ENCODE data around the gene TCFL5.

TCFL5 gene

DNA sequence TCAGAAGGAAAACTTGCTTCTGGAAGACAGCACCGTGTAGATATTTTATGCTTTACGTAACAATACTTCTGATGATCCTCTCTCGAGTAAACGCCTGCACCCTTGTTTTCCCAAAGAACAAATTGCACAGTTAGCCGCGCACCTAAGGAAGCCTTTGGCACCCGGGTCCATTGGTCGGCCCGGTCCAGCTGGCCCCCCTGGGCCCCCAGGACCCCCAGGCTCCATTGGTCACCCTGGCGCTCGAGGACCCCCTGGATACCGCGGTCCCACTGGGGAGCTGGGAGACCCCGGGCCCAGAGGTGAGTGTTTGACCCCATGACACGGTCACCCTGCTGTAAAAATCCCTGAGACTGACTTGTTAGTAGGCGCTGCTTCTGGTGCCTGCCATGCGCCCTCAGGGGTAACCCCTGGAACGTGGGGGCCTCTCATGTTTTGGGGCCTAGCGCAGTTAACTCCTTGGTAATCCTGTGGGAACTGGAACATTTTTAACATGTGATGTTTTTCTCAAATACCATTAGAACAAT lies 24.6 kb downstream of the TCFL5 start:
- TF ChIP-seq, protein P1, sequence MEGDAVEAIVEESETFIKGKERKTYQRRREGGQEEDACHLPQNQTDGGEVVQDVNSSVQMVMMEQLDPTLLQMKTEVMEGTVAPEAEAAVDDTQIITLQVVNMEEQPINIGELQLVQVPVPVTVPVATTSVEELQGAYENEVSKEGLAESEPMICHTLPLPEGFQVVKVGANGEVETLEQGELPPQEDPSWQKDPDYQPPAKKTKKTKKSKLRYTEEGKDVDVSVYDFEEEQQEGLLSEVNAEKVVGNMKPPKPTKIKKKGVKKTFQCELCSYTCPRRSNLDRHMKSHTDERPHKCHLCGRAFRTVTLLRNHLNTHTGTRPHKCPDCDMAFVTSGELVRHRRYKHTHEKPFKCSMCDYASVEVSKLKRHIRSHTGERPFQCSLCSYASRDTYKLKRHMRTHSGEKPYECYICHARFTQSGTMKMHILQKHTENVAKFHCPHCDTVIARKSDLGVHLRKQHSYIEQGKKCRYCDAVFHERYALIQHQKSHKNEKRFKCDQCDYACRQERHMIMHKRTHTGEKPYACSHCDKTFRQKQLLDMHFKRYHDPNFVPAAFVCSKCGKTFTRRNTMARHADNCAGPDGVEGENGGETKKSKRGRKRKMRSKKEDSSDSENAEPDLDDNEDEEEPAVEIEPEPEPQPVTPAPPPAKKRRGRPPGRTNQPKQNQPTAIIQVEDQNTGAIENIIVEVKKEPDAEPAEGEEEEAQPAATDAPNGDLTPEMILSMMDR (conservative IDR thresholded peaks at IDR 0.05; ENCODE audit: low read length): no peak
- no peak for TF ChIP-seq EZH2phosphoT487 (IDR thresholded peaks at IDR 0.05; ENCODE audit: borderline replicate concordance)
- Histone ChIP-seq H3K9me3 (ENCODE audit: insufficient read depth, low read depth, low read length) (no peaks in the 10 kb centered on the region), H3K36me3 (ENCODE audit: insufficient read depth, low read length) (no peaks in the 10 kb centered on the region), H4K20me1 (ENCODE audit: insufficient read depth, low read length, poor library complexity, severe bottlenecking) (no peaks in the 10 kb centered on the region), H3K4me3 (ENCODE audit: low read length, poor library complexity, severe bottlenecking) (no peak overlapping the region), H3K27me3 (ENCODE audit: insufficient read depth, low read length, poor library complexity, severe bottlenecking) (no peaks in the 10 kb centered on the region), H3K4me1 (ENCODE audit: insufficient read depth, low read length, poor library complexity, severe bottlenecking) (no peaks in the 10 kb centered on the region), H3K79me2 (ENCODE audit: insufficient read depth, low read length) (no peaks in the 10 kb centered on the region), H3K9me2 (replicated peaks; ENCODE audit: low read depth, low read length) (no peaks in the 10 kb centered on the region), H3K4me2 (ENCODE audit: low read depth, low read length, poor library complexity, severe bottlenecking) (no peak overlapping the region), H3F3A (ENCODE audit: low read depth) (no peaks in the 10 kb centered on the region), H2AFZ (ENCODE audit: low read length) (no peak overlapping the region), H3K9ac (ENCODE audit: low read depth, low read length, poor library complexity, severe bottlenecking) (no peak overlapping the region)

DNA sequence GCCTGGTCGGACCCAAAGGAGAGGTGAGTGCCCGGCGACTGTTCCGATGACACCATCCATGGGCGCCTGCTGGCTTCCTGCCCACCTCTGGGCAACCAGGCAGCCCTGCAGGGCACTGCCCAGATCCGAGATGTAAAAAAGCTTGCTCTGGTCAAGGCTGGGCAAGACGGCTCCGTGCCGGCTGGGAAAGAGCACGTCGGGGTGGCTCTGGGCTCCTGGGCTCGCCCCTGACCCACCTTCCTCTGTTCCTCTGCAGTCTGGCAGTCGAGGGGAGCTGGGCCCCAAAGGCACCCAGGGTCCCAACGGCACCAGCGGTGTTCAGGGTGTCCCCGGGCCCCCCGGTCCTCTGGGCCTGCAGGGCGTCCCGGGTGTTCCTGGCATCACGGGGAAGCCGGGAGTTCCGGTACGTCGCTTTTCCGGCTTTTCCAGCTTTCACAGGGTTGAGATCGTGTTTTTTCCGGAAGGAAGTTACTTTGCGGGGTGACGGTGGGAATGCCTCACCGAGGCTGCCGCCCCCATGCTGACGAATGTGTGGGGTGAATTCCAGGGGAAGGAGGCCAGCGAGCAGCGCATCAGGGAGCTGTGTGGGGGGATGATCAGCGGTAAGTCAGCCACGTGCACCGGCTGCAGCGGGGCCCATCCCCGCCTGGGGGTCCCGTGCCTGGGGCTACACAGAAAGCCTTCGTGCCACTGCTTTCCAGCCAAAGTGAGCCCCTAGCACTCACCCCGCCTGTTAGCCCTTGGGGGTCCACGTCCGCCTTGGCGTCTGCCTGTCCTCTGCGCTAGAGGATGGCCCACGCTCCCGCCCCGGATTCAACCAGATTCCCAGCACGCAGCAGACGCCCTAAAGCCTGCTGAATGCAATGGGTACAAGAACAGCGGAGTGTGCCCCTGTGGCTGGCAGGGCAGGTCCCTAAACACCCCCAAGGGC lies 25.4 kb downstream of the TCFL5 start:
- Histone ChIP-seq H3K4me2 (ENCODE audit: low read depth, low read length, poor library complexity, severe bottlenecking) (no peak overlapping the region), H3K27me3 (ENCODE audit: insufficient read depth, low read length, poor library complexity, severe bottlenecking) (no peaks in the 10 kb centered on the region), H3F3A (ENCODE audit: low read depth) (no peaks in the 10 kb centered on the region), H3K36me3 (ENCODE audit: insufficient read depth, low read length) (no peaks in the 10 kb centered on the region), H2AFZ (ENCODE audit: low read length) (no peak overlapping the region), H3K9me2 (replicated peaks; ENCODE audit: low read depth, low read length) (no peaks in the 10 kb centered on the region), H3K4me1 (ENCODE audit: insufficient read depth, low read length, poor library complexity, severe bottlenecking) (no peaks in the 10 kb centered on the region), H3K4me3 (ENCODE audit: low read length, poor library complexity, severe bottlenecking) (no peak overlapping the region), H4K20me1 (ENCODE audit: insufficient read depth, low read length, poor library complexity, severe bottlenecking) (no peaks in the 10 kb centered on the region), H3K9me3 (ENCODE audit: insufficient read depth, low read depth, low read length) (no peaks in the 10 kb centered on the region), H3K79me2 (ENCODE audit: insufficient read depth, low read length) (no peaks in the 10 kb centered on the region), H3K9ac (ENCODE audit: low read depth, low read length, poor library complexity, severe bottlenecking) (no peak overlapping the region)
- TF ChIP-seq, protein P1 (conservative IDR thresholded peaks at IDR 0.05; ENCODE audit: low read length): no peak
- TF ChIP-seq EZH2phosphoT487 (IDR thresholded peaks at IDR 0.05; ENCODE audit: borderline replicate concordance): no peak

DNA sequence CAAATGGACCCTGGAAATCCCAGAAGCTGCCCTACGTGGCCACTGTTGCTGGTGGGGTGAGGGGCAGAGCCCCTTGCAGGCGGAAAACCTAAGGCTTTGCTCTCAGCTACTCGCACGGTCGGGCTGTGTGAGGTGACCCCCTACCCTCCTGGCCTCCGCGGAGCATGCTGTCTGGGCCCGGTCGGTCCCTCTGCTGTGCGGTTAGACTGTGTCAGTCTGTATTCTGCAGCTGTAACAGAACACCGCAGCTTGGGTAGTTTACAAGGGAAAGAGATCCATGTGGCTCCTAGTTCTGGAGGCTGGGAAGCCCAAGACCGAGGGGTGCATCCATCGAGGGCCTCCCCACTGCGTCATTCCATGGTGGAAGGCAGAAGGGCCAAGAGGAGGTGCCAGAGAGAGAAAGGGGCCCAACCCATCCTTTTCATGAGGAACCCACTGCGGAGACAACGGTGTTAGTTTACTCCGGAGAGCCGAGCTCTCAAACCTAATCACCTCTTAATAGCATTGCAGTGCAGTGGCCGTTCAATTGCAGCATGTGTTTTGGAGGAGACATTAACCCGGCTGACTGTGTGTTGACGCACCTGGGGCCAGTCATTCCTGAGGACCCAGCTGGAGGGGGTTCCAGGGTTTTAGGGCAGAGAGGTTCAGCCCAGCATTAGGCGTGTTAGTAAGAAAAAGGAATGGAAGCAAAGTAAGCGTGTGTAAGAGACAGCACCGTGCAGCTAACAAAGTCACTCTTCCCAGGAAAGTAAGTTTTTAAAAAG lies 26.5 kb downstream of the TCFL5 start:
- Histone ChIP-seq H3K4me1 (ENCODE audit: insufficient read depth, low read length, poor library complexity, severe bottlenecking) (no peaks in the 10 kb centered on the region), H3K27me3 (ENCODE audit: insufficient read depth, low read length, poor library complexity, severe bottlenecking) (no peaks in the 10 kb centered on the region), H3K36me3 (ENCODE audit: insufficient read depth, low read length) (no peaks in the 10 kb centered on the region), H3K79me2 (ENCODE audit: insufficient read depth, low read length) (no peaks in the 10 kb centered on the region), H3K4me2 (ENCODE audit: low read depth, low read length, poor library complexity, severe bottlenecking) (no peak overlapping the region), H4K20me1 (ENCODE audit: insufficient read depth, low read length, poor library complexity, severe bottlenecking) (no peaks in the 10 kb centered on the region), H3K9me2 (replicated peaks; ENCODE audit: low read depth, low read length) (no peaks in the 10 kb centered on the region), H3F3A (ENCODE audit: low read depth) (no peaks in the 10 kb centered on the region), H2AFZ (ENCODE audit: low read length) (no peak overlapping the region), H3K4me3 (ENCODE audit: low read length, poor library complexity, severe bottlenecking) (no peak overlapping the region), H3K9ac (ENCODE audit: low read depth, low read length, poor library complexity, severe bottlenecking) (no peak overlapping the region), H3K9me3 (ENCODE audit: insufficient read depth, low read depth, low read length) (no peaks in the 10 kb centered on the region)
- TF ChIP-seq EZH2phosphoT487 (IDR thresholded peaks at IDR 0.05; ENCODE audit: borderline replicate concordance): no peak
- TF ChIP-seq, protein P1 (conservative IDR thresholded peaks at IDR 0.05; ENCODE audit: low read length): no peak
